Activated CD8-positive, alpha-beta memory T cell treated with anti-CD3 and anti-CD28 coated beads, Interleukin-2, amount 10 ng/mL, durations not matched to agents 7 days and 5 days (primary cell): ENCODE measurements around the gene DIPK1A. TPM values are rescaled to one million over a fixed set of nuclear protein-coding genes. Genes with fewer than 3 reads are reported as not detected.

Source experiments
- ATAC-seq: fragments of 150-1000 bp; cut with Tn5 transposase; one replicate; pipeline ENCODE4 v1.10.0; 2021; ENCODE audit warnings: moderate library complexity
- CTCF ChIA-PET: fragments of 350-600 bp; sonication (Branson Sonifier 250); formaldehyde crosslinking; loops from one replicate; lab custom pipeline; 2021; ENCODE audit warnings: antibody characterized with exemption; lab: Charles Lee
- DNase-seq: peaks from one replicate; pipeline ENCODE4 v3.0.0-alpha.2; 2020
- H3K27ac Mint-ChIP-seq: one replicate; pipeline ENCODE4 v1.8.0; 2021; ENCODE audit warnings: mild to moderate bottlenecking, mixed read lengths
- H3K27me3 Mint-ChIP-seq: one replicate; pipeline ENCODE4 v1.8.0; 2021; ENCODE audit warnings: mixed read lengths
- H3K36me3 Mint-ChIP-seq: one replicate; pipeline ENCODE4 v1.8.0; 2021; ENCODE audit warnings: mild to moderate bottlenecking, mixed read lengths
- H3K4me1 Mint-ChIP-seq: one replicate; pipeline ENCODE4 v1.8.0; 2021; ENCODE audit warnings: mixed read lengths
- H3K4me3 Mint-ChIP-seq: one replicate; pipeline ENCODE4 v1.8.0; 2021; ENCODE audit warnings: mild to moderate bottlenecking, moderate library complexity, mixed read lengths
- H3K9me3 Mint-ChIP-seq: one replicate; pipeline ENCODE4 v1.8.0; 2022; ENCODE audit warnings: low read depth, mixed read lengths
- total RNA-seq, 2 experiments: library from RNA; stranded (reverse); gene quantifications; one replicate each; pipeline ENCODE4 v1.2.3, GENCODE V29; 2021

Gene DIPK1A
- total RNA-seq, 2 experiments from 2014 or later = 8.6 to 14.3 TPM

DNA sequence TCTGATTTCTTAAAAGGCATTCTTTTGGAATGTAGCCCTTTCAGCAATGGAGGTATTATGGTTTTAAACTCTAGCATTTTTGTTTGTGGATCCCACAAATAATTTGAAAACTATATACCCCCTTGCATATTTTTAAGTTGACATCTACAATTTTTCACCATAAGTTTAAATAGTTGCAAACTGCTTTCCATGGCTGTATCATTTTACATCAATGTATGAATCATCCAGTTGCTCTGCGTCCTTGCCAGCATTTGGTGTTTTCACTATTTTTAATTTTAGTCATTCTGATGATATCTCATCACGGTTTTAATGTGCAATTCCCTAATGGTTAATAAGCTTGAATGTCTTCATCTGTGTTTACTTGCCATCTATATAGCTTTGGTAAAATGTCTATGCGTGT, 20.7 kb downstream of the DIPK1A start:
- H3K4me1 Mint-ChIP-seq = peaks cover 34% of the 10 kb centered on the region
- no peaks in the 10 kb centered on the region for H3K9me3 Mint-ChIP-seq
- CTCF ChIA-PET = interaction anchor here (1.3 to 1.6 kb wide), 2 partner anchors 11 to 72 kb away, joined by 3 to 4 read pairs; no protein-coding TSS in a partner anchor
- DNase-seq = no peak
- no peak overlapping the region for H3K4me3 Mint-ChIP-seq
- no peak overlapping the region for H3K27ac Mint-ChIP-seq
- no peak for ATAC-seq
- H3K36me3 Mint-ChIP-seq = peaks cover 2% of the 10 kb centered on the region
- no peaks in the 10 kb centered on the region for H3K27me3 Mint-ChIP-seq

GRCh38 chr1:92937731-92938130, 23.5 kb downstream of the DIPK1A start:
- ATAC-seq (no peak), DNase-seq (no peak)
- CTCF ChIA-PET = no interaction called here
- Mint-ChIP-seq H3K4me3 (no peak overlapping the region), H3K4me1 (peaks cover 32% of the 10 kb centered on the region), H3K9me3 (no peaks in the 10 kb centered on the region), H3K36me3 (peaks cover 6% of the 10 kb centered on the region), H3K27ac (no peak overlapping the region), H3K27me3 (no peaks in the 10 kb centered on the region)

DNA sequence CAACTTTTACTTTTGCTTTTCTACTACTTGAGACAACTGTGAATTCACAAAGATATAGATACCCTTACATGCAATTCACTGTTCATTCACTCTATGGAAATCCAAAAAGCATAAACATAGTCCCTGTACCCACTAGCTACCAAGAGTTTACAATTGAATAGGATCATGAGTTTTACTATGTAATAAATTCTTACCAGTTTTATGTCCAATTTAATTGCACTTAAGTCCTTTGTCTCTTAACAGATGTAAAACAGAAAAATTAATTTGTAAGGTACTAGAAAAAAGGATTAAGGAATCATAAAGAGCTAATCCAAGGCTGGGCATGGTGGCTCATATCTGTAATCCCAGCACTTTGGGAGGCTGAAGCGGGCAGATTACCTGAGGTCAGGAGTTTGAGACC, 24.4 kb downstream of the DIPK1A start:
- H3K27me3 Mint-ChIP-seq = no peaks in the 10 kb centered on the region
- CTCF ChIA-PET = interaction anchor here (0.9 kb wide), 1 partner anchor 78 kb away, joined by 3 read pairs; no protein-coding TSS in a partner anchor

DNA sequence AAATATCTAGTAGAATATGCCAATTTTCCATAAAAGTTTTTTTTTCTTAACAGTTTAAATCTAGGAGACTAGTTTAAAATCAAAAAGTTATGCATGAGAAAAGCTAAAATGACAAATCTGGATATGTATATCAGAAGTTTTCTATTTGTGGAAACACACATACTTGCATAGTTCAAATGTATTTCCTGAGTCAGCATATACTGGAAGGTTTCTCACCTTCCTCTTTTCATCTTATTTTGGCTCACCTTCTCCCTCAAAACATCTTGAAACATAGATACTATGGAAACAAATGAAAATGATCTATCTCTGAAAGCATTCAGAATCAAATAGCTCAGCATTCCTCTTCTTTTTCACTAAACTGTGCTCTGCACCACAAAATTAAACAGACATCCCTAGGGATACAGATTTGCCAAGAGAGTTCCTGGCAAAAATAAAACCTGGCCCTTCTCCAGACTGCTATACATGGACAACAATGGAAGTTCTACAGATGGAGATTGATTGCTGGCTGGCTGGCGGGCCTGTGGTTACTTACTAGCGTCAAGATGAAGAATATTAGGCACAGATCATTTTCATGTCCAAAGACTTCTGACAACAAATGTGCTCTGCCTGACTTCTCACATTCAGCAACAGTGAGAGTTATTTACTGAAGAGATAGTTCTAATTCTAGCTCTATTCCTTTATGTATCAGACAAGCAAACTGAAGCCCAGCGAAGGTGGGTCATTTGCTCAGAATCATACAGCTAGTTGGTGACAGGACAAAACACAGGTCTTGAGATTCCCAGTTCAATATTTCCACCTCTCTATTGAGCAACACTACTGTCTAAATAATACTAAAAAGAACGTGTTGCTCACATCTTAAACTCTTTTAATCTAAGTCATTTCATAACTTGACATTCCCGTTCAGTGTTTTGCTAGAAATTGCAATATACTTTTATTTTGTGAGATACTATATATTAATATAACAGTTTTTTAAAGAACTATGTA, 26.6 kb downstream of the DIPK1A start:
- H3K27ac Mint-ChIP-seq = no peak overlapping the region
- H3K4me1 Mint-ChIP-seq = peaks cover 23% of the 10 kb centered on the region
- no peaks in the 10 kb centered on the region for H3K27me3 Mint-ChIP-seq
- no peak overlapping the region for H3K4me3 Mint-ChIP-seq
- CTCF ChIA-PET = interaction anchor here (1.1 kb wide), 1 partner anchor 23 kb away, joined by 3 read pairs; no protein-coding TSS in a partner anchor
- H3K36me3 Mint-ChIP-seq = peaks cover 10% of the 10 kb centered on the region
- ATAC-seq = no peak
- H3K9me3 Mint-ChIP-seq = no peaks in the 10 kb centered on the region
- no peak for DNase-seq

More for the DNA sequence above, 24.4 kb downstream of the DIPK1A start:
- no peak overlapping the region for H3K4me3 Mint-ChIP-seq
- peaks cover 31% of the 10 kb centered on the region for H3K4me1 Mint-ChIP-seq
- no peaks in the 10 kb centered on the region for H3K9me3 Mint-ChIP-seq
- no peak for DNase-seq
- H3K27ac Mint-ChIP-seq = no peak overlapping the region
- ATAC-seq = no peak
- H3K36me3 Mint-ChIP-seq = peaks cover 9% of the 10 kb centered on the region

- Mint-ChIP-seq H3K9me3 (no peaks in the 10 kb centered on the region), H3K4me1 (peaks cover 28% of the 10 kb centered on the region)
These were observed 27.8 kb downstream of the DIPK1A start for GRCh38 chr1:92933459-92933858.

DNA sequence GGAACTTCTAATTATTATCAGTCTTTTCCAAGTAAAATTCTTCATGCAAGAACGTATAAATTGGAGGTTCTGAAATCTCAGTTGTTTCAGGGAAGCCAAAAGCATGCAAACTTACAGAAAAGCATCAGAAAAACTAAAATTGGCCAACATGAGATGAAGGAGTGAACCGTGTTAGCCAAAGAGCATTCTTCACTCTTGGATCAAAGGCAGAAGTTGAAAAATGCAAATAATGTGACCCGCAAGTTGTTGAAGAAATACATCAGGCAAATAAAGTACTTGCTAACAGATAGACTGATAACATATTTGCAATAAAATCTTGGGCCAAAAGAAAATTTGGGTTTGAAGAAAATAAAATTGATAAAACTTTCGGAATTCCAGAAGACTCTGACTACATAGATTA, 29.6 kb downstream of the DIPK1A start:
- ATAC-seq (no peak), DNase-seq (no peak)
- Mint-ChIP-seq H3K9me3 (no peaks in the 10 kb centered on the region), H3K27ac (no peak overlapping the region), H3K4me1 (peaks cover 25% of the 10 kb centered on the region), H3K4me3 (no peak overlapping the region), H3K27me3 (no peaks in the 10 kb centered on the region), H3K36me3 (peaks cover 15% of the 10 kb centered on the region)
- CTCF ChIA-PET = no interaction called here

More at GRCh38 chr1:92933459-92933858, 27.8 kb downstream of the DIPK1A start:
- DNase-seq (no peak), ATAC-seq (no peak)
- CTCF ChIA-PET = no interaction called here
- H3K4me3 Mint-ChIP-seq = no peak overlapping the region
- H3K36me3 Mint-ChIP-seq = peaks cover 13% of the 10 kb centered on the region
- no peaks in the 10 kb centered on the region for H3K27me3 Mint-ChIP-seq
- H3K27ac Mint-ChIP-seq = no peak overlapping the region

DNA sequence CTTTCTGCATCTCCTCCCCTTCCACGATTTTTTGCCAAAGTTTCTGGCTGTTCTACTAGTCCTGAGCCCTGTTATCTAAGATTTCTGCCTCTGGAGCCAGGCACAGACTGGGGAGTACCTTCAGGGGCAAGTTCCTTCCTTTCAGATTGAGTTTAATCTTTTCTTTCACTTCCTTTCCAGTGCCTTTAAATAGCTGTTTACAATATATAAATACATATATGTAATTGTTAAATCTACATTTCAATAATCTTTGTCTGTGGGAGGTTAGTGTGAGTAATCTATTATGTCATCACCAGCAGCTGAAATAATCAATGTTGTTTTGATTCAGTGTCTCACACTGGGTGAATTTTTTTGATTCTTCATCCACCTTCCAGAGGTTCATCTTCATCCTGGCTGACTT, 31.8 kb downstream of the DIPK1A start:
- H3K4me1 Mint-ChIP-seq = peaks cover 16% of the 10 kb centered on the region
- no peaks in the 10 kb centered on the region for H3K9me3 Mint-ChIP-seq
- peaks cover 15% of the 10 kb centered on the region for H3K36me3 Mint-ChIP-seq
- CTCF ChIA-PET = interaction anchor here (0.7 to 1.3 kb wide), 2 partner anchors 65 to 70 kb away, joined by 3 to 4 read pairs; no protein-coding TSS in a partner anchor
- H3K4me3 Mint-ChIP-seq = no peak overlapping the region
- DNase-seq = no peak
- H3K27me3 Mint-ChIP-seq = no peaks in the 10 kb centered on the region
- no peak overlapping the region for H3K27ac Mint-ChIP-seq
- ATAC-seq = no peak

DNA sequence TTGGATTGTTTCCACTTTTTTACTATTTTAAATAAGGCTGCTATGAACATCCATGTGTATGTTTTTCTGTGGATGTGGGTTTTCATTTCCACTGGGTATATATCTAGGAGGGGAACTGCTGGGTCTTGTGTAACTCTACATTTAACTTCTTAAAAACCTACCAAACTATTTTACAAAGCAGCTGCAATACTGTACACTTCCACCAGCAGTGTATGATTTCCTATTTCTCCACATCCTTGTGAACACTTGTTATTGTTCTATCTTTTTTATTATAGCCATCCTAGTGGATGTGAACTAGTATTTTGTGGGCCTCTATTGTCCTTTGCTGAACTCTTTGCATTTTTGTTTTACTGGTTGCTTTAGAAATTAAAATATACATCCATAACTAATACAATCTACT, 33.4 kb downstream of the DIPK1A start:
- Mint-ChIP-seq H3K36me3 (peaks cover 12% of the 10 kb centered on the region), H3K27ac (no peak overlapping the region), H3K27me3 (no peaks in the 10 kb centered on the region), H3K4me3 (no peak overlapping the region), H3K4me1 (peaks cover 14% of the 10 kb centered on the region), H3K9me3 (no peaks in the 10 kb centered on the region)
- DNase-seq = no peak
- CTCF ChIA-PET = interaction anchor here (0.6 kb wide), 1 partner anchor 697 kb away, joined by 3 read pairs; no protein-coding TSS in a partner anchor
- no peak for ATAC-seq

DNA sequence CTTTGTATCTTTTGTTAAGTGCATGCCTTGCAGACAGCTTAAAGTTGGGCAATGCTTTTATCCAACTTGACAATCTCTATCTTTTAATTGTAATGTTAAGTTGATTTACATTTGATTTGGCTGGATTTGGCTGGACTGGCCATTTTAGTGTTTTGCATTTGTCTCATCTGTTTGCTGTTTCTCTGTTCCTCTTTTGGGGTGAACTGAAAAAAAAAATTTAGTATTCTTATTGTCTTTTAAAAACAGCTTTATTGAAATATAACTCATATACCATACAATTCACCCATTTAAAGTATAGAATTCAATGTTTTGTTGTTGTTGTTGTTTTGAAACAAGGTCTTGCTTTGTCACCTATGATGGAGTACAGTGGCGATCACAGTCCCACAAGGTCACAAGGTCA, 34.4 kb downstream of the DIPK1A start:
- CTCF ChIA-PET = interaction anchor here (0.9 kb wide), 1 partner anchor 42 kb away, joined by 3 read pairs; no protein-coding TSS in a partner anchor
- Mint-ChIP-seq H3K27ac (no peak overlapping the region), H3K4me1 (peaks cover 14% of the 10 kb centered on the region)

GRCh38 chr1:92924501-92924900, 36.8 kb downstream of the DIPK1A start:
- no peaks in the 10 kb centered on the region for H3K27me3 Mint-ChIP-seq
- H3K27ac Mint-ChIP-seq = no peak overlapping the region
- CTCF ChIA-PET = interaction anchor here (0.9 kb wide), 1 partner anchor 65 kb away, joined by 4 read pairs; no protein-coding TSS in a partner anchor
- ATAC-seq = no peak
- peaks cover 5% of the 10 kb centered on the region for H3K4me1 Mint-ChIP-seq
- DNase-seq = no peak
- no peaks in the 10 kb centered on the region for H3K9me3 Mint-ChIP-seq
- peaks cover 5% of the 10 kb centered on the region for H3K36me3 Mint-ChIP-seq
- H3K4me3 Mint-ChIP-seq = no peak overlapping the region

More for the DNA sequence above, 34.4 kb downstream of the DIPK1A start:
- no peaks in the 10 kb centered on the region for H3K27me3 Mint-ChIP-seq
- no peak overlapping the region for H3K4me3 Mint-ChIP-seq
- H3K36me3 Mint-ChIP-seq = peaks cover 8% of the 10 kb centered on the region
- H3K9me3 Mint-ChIP-seq = no peaks in the 10 kb centered on the region
- no peak for ATAC-seq
- no peak for DNase-seq

DNA sequence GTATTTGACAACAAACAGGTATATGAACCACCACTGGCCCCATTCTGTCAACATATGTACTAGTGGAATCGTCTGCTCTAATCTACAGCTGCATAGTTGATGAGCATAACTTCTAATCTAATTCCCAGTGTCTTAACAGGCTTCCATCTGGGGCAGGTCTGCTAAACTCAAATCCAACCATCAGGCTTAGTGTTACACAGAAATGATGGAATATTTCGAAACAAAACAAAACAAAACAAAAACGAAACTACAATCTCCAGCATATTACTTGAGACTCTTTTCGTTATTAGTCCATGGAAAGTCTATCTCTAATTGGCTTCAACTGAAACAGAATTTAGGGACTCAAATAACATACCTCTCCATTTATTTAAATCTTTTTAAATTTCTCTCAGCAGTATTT, 37.6 kb downstream of the DIPK1A start:
- peaks cover 1% of the 10 kb centered on the region for H3K4me1 Mint-ChIP-seq
- CTCF ChIA-PET = interaction anchor here (0.9 to 1.6 kb wide), 2 partner anchors 64 to 71 kb away, joined by 4 read pairs; no protein-coding TSS in a partner anchor
- DNase-seq (no peak), ATAC-seq (no peak)
- no peak overlapping the region for H3K27ac Mint-ChIP-seq
- H3K36me3 Mint-ChIP-seq = peaks cover 2% of the 10 kb centered on the region
- no peak overlapping the region for H3K4me3 Mint-ChIP-seq
- H3K27me3 Mint-ChIP-seq = no peaks in the 10 kb centered on the region
- no peaks in the 10 kb centered on the region for H3K9me3 Mint-ChIP-seq

DNA sequence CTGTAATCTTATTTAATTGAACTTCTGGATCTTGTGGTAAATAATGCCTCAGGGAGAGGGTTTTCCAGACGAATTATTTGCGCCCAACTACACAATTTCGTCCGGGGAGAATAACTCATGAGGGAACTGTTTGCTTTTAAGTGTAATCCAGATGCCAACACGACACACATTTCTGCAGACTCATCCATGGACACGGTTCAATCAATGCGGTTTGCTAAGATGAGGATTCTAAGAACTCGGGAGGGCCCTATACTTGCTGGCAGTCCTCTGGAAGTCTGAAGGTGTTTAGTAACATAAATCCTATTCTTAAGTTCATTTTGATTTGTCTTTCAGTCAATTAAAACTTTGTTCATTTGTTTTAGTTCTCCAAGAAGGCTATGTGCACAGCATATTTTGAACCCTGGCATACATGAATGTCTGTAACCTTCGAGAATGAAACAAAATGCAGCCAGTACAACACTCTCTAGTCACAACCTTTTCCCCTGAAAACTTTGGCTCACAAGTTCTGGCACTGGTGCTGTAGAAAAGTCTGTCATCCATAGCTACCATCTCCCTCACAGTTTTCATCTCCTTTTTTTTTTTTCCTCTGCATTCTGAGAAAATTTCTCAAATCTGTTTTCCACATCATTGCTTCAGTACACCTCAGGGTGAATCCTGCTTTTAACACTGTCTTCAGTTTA, 38.8 kb downstream of the DIPK1A start:
- CTCF ChIA-PET = interaction anchor here (1.6 kb wide), 1 partner anchor 72 kb away, joined by 4 read pairs; no protein-coding TSS in a partner anchor
- H3K36me3 Mint-ChIP-seq = peaks cover 3% of the 10 kb centered on the region
- H3K4me3 Mint-ChIP-seq = no peak overlapping the region
- H3K27me3 Mint-ChIP-seq = no peaks in the 10 kb centered on the region
- DNase-seq = no peak
- peaks cover 3% of the 10 kb centered on the region for H3K4me1 Mint-ChIP-seq
- no peaks in the 10 kb centered on the region for H3K9me3 Mint-ChIP-seq
- no peak for ATAC-seq
- no peak overlapping the region for H3K27ac Mint-ChIP-seq
